H1 (cell line): ENCODE data around the gene MELTF. TPM values are rescaled to one million over a fixed set of nuclear protein-coding genes. Genes with fewer than 3 reads are reported as not detected.

Experiments used
- BRCA1 ChIP-seq: IDR thresholded peaks from 2 replicates; pipeline ENCODE4 v1.6.1; 2012; ENCODE audit warnings: low read depth, low read length, improper control_type of control experiment
- polyA plus RNA-seq, 7 experiments: library from polyadenylated mRNA; depleted of rRNA in 3 of 7; stranded (reverse) in 5 of 7; unstranded in 2 of 7; fragments of >200 nt in 5 of 7; fragments of 200-250 nt in 2 of 7; gene quantifications; 1 replicate in 5 of 7; 2 replicates in 1 of 7; 4 replicates in 1 of 7; pipeline versions ENCODE4 v1.2.1 to v1.2.3, GENCODE V29; 2011 to 2013; ENCODE audit warnings: missing spikeins in 2 of 7, mixed read lengths in 2 of 7
- total RNA-seq: library from RNA; stranded (reverse); fragmentation: NEBNext Ultra II Directional; extraction: Animal tissue kit (Norgen Biotek cat#: 25700); gene quantifications from 2 replicates; pipeline ENCODE4 v1.2.1, GENCODE V29; 2021

Gene MELTF
- total and polyA plus RNA-seq, 2 of the 8 experiments (the other 6 are each of a cell fraction or from before 2014, with no cell fraction given): 1.7 to 3.5 TPM

DNA sequence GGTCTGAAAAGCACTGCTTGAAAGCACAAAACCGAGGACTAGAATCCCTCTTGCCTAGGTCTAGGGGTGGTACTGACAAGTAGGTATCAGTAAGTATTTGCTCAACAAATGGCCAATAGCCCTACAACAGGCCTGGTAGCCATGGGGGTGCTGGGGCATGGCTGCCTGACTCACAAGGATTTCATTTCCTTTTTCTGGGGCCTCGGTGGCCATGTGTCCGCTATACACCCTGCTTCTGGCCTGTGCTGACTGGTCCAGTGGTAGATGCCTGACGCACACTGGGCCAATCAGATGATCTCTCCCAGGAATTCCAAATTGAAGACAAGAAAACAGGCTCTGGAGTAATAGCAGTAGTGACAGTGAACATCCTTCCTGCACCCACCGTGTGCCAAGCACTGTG, 29.4 kb downstream of the MELTF start (continued):
- no peak for TF ChIP-seq BRCA1
